HTERT RPE-1 (cell line): Measurements from ENCODE around the gene SCGB1C2.

ENCODE experiments used
- in situ Hi-C: fragments of 300-500 bp; cut with MboI; formaldehyde crosslinking; loops from 4 replicates; pipeline ENCODE4 v1.14.3; 2020; ENCODE audit warnings: low sequenced_read_pairs

The SCGB1C2 gene

DNA sequence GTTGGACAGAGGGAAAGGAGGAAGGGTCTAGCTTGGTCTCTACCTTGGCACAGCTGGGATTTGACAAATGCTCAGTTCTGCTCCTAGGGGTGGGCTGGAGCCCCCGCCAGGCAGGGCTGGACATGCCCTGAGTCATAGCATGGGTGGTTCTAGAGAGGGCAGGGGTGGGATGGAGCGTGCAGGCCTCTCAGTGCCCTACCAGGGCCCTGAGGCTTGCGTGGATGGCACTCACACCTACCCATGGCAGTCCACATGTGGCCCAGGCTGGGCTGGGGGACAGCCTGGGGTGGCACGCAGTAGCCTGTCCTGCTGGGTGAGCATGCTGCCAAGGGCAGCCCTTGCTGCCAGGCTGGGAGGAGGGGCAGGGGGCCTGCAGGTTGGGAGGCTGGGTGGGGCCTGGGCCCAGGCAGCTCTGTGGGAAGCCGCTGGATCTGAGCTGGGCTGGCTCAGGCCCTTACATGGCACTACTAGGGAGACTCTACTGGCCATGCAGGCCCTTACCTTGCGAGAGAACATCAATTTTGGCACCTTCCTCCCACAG, 32.8 kb downstream of the SCGB1C2 start:
- in situ Hi-C loops = no loop called here

- in situ Hi-C loops = no loop called here
Observed at GRCh38 chr17:171871-172270, 34.5 kb downstream of the SCGB1C2 start.

GRCh38 chr17:172401-172800, 35.0 kb downstream of the SCGB1C2 start:
- in situ Hi-C loops = no loop called here

DNA sequence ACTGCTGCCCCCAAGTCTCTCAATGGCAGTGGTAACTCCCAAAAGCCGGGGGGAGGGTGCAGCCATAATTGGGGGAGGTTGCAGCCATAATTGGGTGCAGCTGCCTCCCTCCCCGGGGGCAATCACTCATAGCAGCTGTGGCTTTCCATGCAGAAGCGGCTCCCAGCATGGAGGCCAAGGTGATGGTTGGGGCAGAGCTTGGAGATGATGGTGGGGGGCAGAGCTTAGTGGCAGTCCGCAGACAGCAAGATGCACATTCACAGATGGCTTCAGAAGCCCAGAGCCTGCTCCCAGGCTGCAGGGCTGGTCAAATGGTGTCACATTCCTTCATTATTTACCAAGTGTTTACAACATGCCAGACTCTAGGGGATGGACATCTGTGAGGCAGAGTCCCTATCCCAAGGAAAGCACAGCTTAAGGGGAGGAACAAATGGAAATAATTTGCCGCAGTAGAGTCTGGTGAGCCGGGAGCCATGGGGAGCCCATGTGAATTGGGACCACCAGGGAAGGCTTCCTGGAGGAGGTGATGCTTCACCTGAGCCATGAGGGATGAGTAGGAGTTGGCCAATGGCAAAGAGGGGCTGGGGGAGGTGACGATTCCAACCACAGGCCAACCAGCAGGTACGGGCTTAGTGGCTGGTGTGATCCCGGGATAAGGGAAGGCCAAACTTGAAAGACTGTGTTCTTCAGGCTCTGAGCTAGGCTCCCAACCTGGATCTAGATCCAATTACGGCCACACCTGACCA, 36.0 kb downstream of the SCGB1C2 start:
- in situ Hi-C loops = no loop called here

DNA sequence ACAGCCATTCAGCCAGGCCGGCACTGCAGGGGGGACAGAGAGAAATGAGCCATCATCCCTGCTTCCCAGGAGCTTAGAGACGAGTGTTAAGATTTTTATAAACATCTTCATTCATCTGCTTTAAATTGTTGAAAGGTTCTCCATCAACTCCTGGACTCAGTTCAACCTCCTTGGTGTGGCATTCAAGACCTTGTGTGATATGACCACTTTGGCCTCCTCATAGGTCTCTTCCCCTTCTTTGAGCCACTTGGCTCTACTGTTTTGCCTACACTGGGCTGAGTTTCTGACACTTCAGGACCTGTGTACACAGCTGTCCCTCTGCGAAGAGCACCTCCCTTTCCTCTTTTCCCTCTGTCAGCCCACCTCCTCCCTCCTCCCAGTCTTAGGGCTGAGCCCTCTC, 39.8 kb downstream of the SCGB1C2 start:
- in situ Hi-C loops = no loop called here

- in situ Hi-C loops = no loop called here
Observed at GRCh38 chr17:177762-178161, 40.4 kb downstream of the SCGB1C2 start.

- in situ Hi-C loops = no loop called here
Observed at GRCh38 chr17:178292-179065, 41.1 kb downstream of the SCGB1C2 start.

- in situ Hi-C loops = no loop called here
Observed at GRCh38 chr17:179066-179432, 41.7 kb downstream of the SCGB1C2 start.

DNA sequence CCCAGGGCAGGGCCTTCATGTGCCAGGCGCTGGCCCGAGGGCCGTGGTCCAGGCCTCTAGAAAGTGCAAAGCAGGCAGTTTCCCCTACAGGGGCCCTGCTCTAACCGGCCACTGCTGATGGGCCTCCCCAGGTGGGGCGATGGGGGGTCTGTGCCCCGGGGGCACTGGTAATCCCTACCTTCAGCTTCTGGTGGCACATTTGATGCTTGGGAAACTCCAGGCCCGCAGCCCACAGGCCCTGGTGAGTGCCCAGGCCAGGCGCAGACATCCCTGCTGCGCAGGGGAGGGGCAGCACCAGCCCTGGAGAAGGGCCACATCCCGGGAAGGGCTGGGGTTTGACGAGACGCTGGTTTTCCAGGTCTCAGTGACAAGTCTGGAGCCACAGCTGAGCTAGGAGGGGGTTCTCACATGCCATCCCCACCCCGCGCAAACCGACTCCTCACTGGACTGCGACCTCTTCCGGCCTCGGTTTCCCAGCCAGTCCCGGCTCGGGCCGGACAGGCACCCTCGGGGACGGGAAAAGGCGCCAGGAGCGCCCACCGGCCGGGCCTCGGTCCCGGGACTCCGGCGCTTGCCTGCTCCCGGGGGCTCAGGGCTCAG, 42.5 kb downstream of the SCGB1C2 start:
- in situ Hi-C loops = no loop called here

DNA sequence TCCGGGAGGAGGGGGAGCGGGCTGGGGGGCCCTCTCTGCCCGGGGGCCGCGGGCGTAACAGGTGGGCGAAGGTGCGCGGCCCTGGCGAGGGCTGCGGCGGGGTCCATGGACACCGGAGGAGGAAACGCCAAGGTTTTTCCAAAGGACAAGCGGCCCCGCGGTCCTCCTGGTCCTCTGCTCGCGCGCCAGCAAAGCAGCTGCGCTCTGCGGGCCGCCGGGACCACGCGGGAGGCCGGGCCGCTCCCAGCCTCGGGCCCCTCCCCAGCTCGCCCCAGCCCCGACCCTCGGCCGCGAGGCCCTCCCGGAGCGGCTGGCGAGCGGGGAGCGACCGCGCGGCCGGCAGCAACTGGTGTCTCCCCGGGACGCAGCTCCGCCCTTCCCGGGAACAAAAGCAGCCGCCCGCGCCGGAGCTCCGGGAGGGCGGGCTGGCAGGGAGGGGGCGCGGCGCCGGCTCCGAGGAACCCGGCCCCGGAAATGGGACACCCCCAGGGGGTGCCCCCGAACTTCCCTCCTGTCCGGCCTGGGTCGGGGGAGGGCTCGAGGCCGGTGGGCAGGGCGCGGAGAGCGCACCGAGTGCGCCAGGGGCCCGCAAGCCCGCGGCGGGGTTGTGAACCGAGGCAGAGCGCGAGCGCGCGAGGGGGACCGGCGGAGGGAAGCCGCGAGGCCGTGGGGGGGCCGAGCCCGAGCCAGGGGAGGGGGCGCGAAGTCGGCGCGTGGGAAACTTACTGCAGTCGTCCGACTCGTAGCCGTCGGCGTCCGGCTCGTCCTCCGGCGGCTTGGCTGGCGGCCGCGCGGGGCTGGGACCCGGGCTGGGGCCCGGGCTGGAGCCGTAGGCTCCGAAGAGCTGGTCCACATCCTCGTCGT, 43.2 kb downstream of the SCGB1C2 start:
- in situ Hi-C loops = no loop called here

DNA sequence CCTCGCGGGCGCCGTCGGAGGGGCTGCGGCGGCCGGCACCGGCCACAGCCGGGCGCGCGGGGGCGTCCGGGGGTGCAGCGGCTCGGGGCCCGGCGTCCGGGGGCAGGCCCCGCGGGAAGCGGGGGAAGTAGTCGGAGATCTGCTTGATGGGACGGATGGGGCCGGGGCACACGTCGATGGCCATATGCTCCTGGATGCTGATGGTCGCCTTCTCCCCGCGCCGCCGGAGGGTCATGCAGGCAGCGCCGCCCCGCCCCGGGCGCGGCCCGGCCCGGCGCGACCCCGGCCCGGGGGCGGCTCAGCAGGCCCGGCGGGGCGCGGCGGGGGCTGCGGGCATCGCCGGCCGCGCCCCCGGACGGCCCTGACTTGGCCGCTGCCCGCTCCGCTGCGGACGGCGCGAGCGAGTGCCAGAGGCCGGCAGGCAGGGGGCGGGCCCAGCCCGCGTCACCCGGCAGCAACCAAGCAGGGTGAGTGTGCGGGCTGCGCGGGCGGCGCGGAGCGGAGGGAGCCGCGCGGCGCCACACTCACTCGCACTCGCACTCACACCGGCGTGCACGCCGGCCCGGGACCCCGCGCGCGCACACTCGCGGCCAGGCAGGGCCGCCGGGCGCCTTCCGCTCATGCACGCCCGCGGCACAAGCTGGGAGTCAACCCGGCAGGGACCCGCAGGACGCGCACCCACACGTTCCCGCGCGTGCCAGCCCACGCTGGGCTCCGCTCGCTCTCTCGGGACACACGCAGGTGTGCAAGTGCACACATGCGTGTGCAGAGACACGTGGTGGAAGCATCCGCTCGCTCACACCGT, 44.1 kb downstream of the SCGB1C2 start, which contains the start of gene DOC2B:
Gene DOC2B (minus strand): TSS at position 406 of the 805 bp plus-strand sequence. CDS start 171 bp downstream, at position 235.
- in situ Hi-C loops = no loop called here

GRCh38 chr17:182050-182751, 44.8 kb downstream of the SCGB1C2 start:
- in situ Hi-C loops = no loop called here

DNA sequence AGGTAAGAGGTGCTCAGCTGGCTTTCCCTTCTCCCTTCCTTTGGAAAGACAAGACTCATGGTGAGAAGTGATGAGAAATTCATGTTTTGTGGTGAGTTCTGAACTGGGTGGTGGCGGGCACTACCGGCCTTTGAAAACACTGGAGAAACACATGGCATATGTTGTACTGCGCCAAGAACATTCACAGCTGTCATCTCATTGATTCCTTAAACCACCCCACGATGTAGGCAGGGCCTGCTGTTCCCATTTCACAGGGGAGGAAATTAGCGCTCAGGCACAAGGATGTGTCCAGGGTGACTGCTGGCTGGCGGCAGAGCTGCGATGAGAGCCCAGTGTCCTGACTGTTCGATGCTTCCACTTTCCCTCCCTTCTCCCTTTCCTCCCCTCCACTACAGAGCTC, 45.7 kb downstream of the SCGB1C2 start:
- in situ Hi-C loops = no loop called here

DNA sequence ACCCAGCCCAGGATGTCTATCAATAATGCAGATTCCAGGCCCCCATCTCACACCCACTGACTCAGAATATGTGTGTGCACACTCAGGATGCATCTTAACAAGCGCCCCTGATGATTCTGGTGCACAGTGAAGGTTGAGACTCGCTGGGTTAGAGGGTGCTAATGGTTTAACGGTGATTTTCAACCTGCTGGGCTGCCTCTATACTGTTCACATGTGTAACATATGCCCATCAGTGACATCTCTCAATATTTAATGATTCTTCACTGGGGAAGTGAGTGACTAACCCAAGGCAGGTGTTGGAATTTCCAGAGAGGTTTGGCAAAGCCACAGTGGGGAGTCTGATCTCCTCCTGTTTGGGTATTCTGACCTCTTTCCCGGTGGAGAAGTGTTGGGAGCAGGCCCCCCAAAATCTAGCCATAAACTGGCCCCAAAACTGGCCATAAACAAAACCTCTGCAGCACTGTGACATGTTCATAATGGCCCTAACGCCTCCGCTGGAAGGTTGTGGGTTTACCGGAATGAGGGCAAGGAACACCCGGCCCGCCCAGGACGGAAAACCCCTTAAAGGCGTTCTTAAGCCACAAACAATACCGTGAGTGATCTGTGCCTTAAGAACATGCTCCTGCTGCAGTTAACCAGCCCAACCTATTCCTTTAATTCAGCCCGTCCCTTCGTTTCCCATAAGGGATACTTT, 48.2 kb downstream of the SCGB1C2 start:
- in situ Hi-C loops = no loop called here

DNA sequence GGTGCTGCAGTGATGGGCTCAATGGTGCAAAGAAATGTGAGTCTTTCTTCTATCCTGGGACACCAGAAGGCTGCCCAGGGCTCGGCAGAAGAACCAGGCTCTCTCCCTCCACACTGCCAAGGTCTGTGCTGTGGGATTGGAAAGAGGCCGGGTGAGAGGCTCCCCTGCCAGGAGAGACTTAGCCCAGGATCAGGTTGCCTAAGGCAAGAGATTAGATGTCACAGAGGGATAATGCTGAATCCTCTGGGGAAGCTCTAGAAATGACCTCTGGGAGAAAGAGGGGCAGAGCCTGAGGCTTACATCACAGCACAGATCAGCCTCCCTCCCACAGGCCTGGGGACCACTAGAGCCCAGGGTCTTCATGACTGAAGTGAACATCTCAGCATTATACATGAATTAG, 49.8 kb downstream of the SCGB1C2 start:
- in situ Hi-C loops = no loop called here
